Occipital lobe (tissue), 2 donors: ENCODE results near the gene AMIGO1. TPM values are rescaled to one million over a fixed set of nuclear protein-coding genes. Genes with fewer than 3 reads are reported as not detected.
A peak's percentile ranks its signal among the peaks of the same experiment; 100 is the strongest.

ENCODE experiments used
- DNase-seq: peaks from one replicate; lab custom pipeline; 2025; lab: John Stamatoyannopoulos, UW
- total RNA-seq: library from RNA; depleted of rRNA; stranded (reverse); fragments of >200 nt; gene quantifications from one replicate; pipeline ENCODE4 v1.2.3, GENCODE V29; 2014

Gene AMIGO1
- total RNA-seq, 1 donor from 2014 or later, result 10.3 TPM

- DNase-seq, result peak; percentile 63
Observed at GRCh38 chr1:109532365-109533136, 23.0 kb upstream of the AMIGO1 start.

- no peak for DNase-seq
Observed at GRCh38 chr1:109531826-109532364, 22.4 kb upstream of the AMIGO1 start.

- DNase-seq, result no peak
Observed at GRCh38 chr1:109531380-109531779, 21.9 kb upstream of the AMIGO1 start.

GRCh38 chr1:109530457-109531087 is 21.0 kb upstream of the AMIGO1 start:
- DNase-seq, result no peak

- no peak for DNase-seq
Observed at GRCh38 chr1:109529881-109530456, 20.4 kb upstream of the AMIGO1 start.

GRCh38 chr1:109528712-109529111 is 19.2 kb upstream of the AMIGO1 start:
- DNase-seq, result no peak

GRCh38 chr1:109527846-109528695 is 18.5 kb upstream of the AMIGO1 start:
- DNase-seq, result no peak

- DNase-seq, result no peak
Observed at GRCh38 chr1:109527098-109527811, 17.7 kb upstream of the AMIGO1 start.

- no peak for DNase-seq
Observed at GRCh38 chr1:109523706-109524105, 14.2 kb upstream of the AMIGO1 start.

GRCh38 chr1:109522026-109522425 is 12.5 kb upstream of the AMIGO1 start:
- no peak for DNase-seq

GRCh38 chr1:109521002-109521951 is 11.8 kb upstream of the AMIGO1 start:
- no peak for DNase-seq

GRCh38 chr1:109517337-109517736 is 7.8 kb upstream of the AMIGO1 start:
- DNase-seq, result no peak

GRCh38 chr1:109516872-109517271 is 7.3 kb upstream of the AMIGO1 start:
- no peak for DNase-seq

- DNase-seq, result no peak
Observed at GRCh38 chr1:109514846-109515245, 5.3 kb upstream of the AMIGO1 start.

- DNase-seq, result no peak
Observed at GRCh38 chr1:109513110-109513710, 3.7 kb upstream of the AMIGO1 start.

GRCh38 chr1:109508873-109509175 is 703 bp downstream of the AMIGO1 start:
- no peak for DNase-seq

GRCh38 chr1:109508001-109508872 is 1.3 kb downstream of the AMIGO1 start:
- DNase-seq, result no peak

GRCh38 chr1:109504974-109505373 is 4.6 kb downstream of the AMIGO1 start:
- DNase-seq, result no peak
